ENCODE results near the gene FGA. TPM values are rescaled to one million over a fixed set of nuclear protein-coding genes. Genes with fewer than 3 reads are reported as not detected.

Gene FGA
- total and polyA plus RNA-seq, 4 donors, result 8,747 to 25,210 (median 14,399) TPM

- TF ChIP-seq CTCF (IDR thresholded peaks at IDR 0.05; ENCODE audit: low read depth, low read length, missing input control), result no peak
- TF ChIP-seq RXRA (IDR thresholded peaks at IDR 0.05), result no peak
- no peak for TF ChIP-seq HNF4G (IDR thresholded peaks at IDR 0.05)
- no peak for TF ChIP-seq ATF3 (IDR thresholded peaks at IDR 0.05)
- no peak for TF ChIP-seq GABPA (IDR thresholded peaks at IDR 0.05 in 1 of 2, conservative IDR thresholded peaks at IDR 0.05 in 1 of 2)
- no peak for TF ChIP-seq RAD21 (IDR thresholded peaks at IDR 0.05)
- TF ChIP-seq FOXA2 (IDR thresholded peaks at IDR 0.05), result no peak
Measured at GRCh38 chr4:154614306-154614705, 23.8 kb upstream of the FGA start (continued).

GRCh38 chr4:154612472-154613414, 22.2 kb upstream of the FGA start, which contains the start of gene FGG:
TSS of gene FGG (minus strand) at chr4:154612656. CDS start at chr4:154612609, 47 bp downstream.
- TF ChIP-seq SP1 (IDR thresholded peaks at IDR 0.05), result peak; percentile 91
- TF ChIP-seq RAD21 (IDR thresholded peaks at IDR 0.05), result peak; percentile 46 to 53
- peak; percentile 63 to 94 for TF ChIP-seq JUND (IDR thresholded peaks at IDR 0.05)
- peak; percentile 90 for TF ChIP-seq YY1 (IDR thresholded peaks at IDR 0.05)
- TF ChIP-seq HNF4G (IDR thresholded peaks at IDR 0.05), result peak; percentile 18
- TF ChIP-seq HNF4A (conservative IDR thresholded peaks at IDR 0.05), result peak; percentile 77 to 82
- peak; percentile 38 for TF ChIP-seq NR2F2 (IDR thresholded peaks at IDR 0.05)
- TF ChIP-seq MAX (IDR thresholded peaks at IDR 0.05), result peak; percentile 84
- TF ChIP-seq ZBTB33 (IDR thresholded peaks at IDR 0.05), result peak; percentile 77
- peak; percentile 80 for TF ChIP-seq FOXA1 (IDR thresholded peaks at IDR 0.05)
- peak; percentile 90 to 94 for TF ChIP-seq RXRA (IDR thresholded peaks at IDR 0.05)
- peak; percentile 92 for TF ChIP-seq REST (IDR thresholded peaks at IDR 0.05)
- peak; percentile 100 for TF ChIP-seq TAF1 (conservative IDR thresholded peaks at IDR 0.05)
- TF ChIP-seq CTCF (IDR thresholded peaks at IDR 0.05; ENCODE audit: low read depth, low read length, missing input control), result no peak
- TF ChIP-seq FOXA2 (IDR thresholded peaks at IDR 0.05), result no peak
- TF ChIP-seq ATF3 (IDR thresholded peaks at IDR 0.05), result peak; percentile 86
- TF ChIP-seq GABPA (IDR thresholded peaks at IDR 0.05 in 1 of 2, conservative IDR thresholded peaks at IDR 0.05 in 1 of 2), result peak in 1 of 2 donors; percentile 61
- peak; percentile 35 to 37 for TF ChIP-seq EGR1 (IDR thresholded peaks at IDR 0.05; ENCODE audit: low read depth in 2 of 2)
- peak; percentile 76 for DNase-seq (ENCODE audit: low spot score)
- Histone ChIP-seq H3K4me1 (ENCODE audit: control insufficient read depth in 4 of 4, insufficient read depth in 4 of 4, low read length in 3 of 4) (peaks cover 4 to 48% (median 31%) of the 10 kb centered on the region in 4 donors), H3K27me3 (ENCODE audit: control insufficient read depth in 4 of 4, insufficient read depth in 4 of 4, low read length in 3 of 4) (no peaks in the 10 kb centered on the region), H3K36me3 (ENCODE audit: control insufficient read depth in 4 of 4, insufficient read depth in 3 of 4, low read depth in 1 of 4, low read length in 3 of 4) (peaks cover 2 to 27% (median 21%) of the 10 kb centered on the region in 4 donors), H3K9ac (ENCODE audit: low read depth in 1 of 2, low read length in 2 of 2) (peak within 1 kb of the TSS; percentile 53 to 95), H3K4me3 (ENCODE audit: low read depth in 1 of 3, low read length in 3 of 3) (peak within 1 kb of the TSS; percentile 77 to 89 (median 87)), H3K9me3 (ENCODE audit: control insufficient read depth in 4 of 4, low read length in 3 of 4) (no peaks in the 10 kb centered on the region), H3K27ac (ENCODE audit: low read depth in 1 of 2, low read length in 2 of 2) (peak within 1 kb of the TSS; percentile 68 to 73)
- 31% methylated on average over 7 of the region's 7 CpGs for WGBS
